Keratinocyte (primary cell): ENCODE measurements around the gene NKX3-2. TPM values are rescaled to one million over a fixed set of nuclear protein-coding genes. Genes with fewer than 3 reads are reported as not detected.
A peak's percentile ranks its signal among the peaks of the same experiment; 100 is the strongest.

Experiments used
- DNase-seq: peaks from one replicate; pipeline ENCODE4 v3.0.0-alpha.2; 2011; ENCODE audit warnings: low read depth, missing footprints, low spot score
- FAIRE-seq: peaks from 2 replicates; lab custom pipeline; 2011; peaks lifted over from hg19 to GRCh38; lab: Jason Lieb, UNC
- H2AFZ ChIP-seq: 2 replicates; pipeline ENCODE4 v1.6.0; 2012; ENCODE audit warnings: low read length, control low read depth, inconsistent platforms; ENCODE audit not compliant: control insufficient read depth
- H3K27ac ChIP-seq: 2 replicates; pipeline ENCODE4 v1.5.1; 2011; ENCODE audit warnings: low read length; ENCODE audit not compliant: control insufficient read depth, insufficient read depth
- H3K27me3 ChIP-seq: 3 replicates; pipeline ENCODE4 v1.6.0; 2011; ENCODE audit warnings: low read length; ENCODE audit not compliant: control insufficient read depth, insufficient read depth; ENCODE audit errors: extremely low read depth
- H3K36me3 ChIP-seq, 2 experiments: 2 replicates in 1 of 2; 3 replicates in 1 of 2; pipeline ENCODE4 v1.5.1; 2011; ENCODE audit warnings: low read length in 2 of 2, mild to moderate bottlenecking in 1 of 2; ENCODE audit not compliant: control insufficient read depth in 2 of 2, insufficient read depth in 2 of 2; ENCODE audit errors: extremely low read depth in 1 of 2
- H3K4me1 ChIP-seq: 3 replicates; pipeline ENCODE4 v1.5.1; 2011; ENCODE audit warnings: low read length; ENCODE audit not compliant: control insufficient read depth, insufficient read depth; ENCODE audit errors: extremely low read depth
- H3K4me2 ChIP-seq: 3 replicates; pipeline ENCODE4 v1.6.0; 2011; ENCODE audit warnings: low read depth, low read length; ENCODE audit not compliant: control insufficient read depth, insufficient read depth; ENCODE audit errors: extremely low read depth
- H3K4me3 ChIP-seq, 3 experiments: fragments of 200-600 bp in 1 of 3; sonication (generic) in 1 of 3; 2 replicates in 2 of 3; 3 replicates in 1 of 3; pipeline ENCODE4 v1.5.1; 2011 to 2016; ENCODE audit warnings: low read length in 3 of 3, mild to moderate bottlenecking in 3 of 3, control low read depth in 2 of 3, inconsistent platforms in 1 of 3, low read depth in 1 of 3, mixed read lengths in 1 of 3, mixed run types in 1 of 3, moderate library complexity in 1 of 3; ENCODE audit not compliant: control insufficient read depth in 2 of 3, insufficient read depth in 2 of 3; ENCODE audit errors: extremely low read depth in 1 of 3
- H3K79me2 ChIP-seq: 2 replicates; pipeline ENCODE4 v1.6.0; 2012; ENCODE audit warnings: low read length; ENCODE audit not compliant: control insufficient read depth, insufficient read depth
- H3K9ac ChIP-seq: 3 replicates; pipeline ENCODE4 v1.6.0; 2011; ENCODE audit warnings: low read length; ENCODE audit not compliant: control insufficient read depth, insufficient read depth; ENCODE audit errors: extremely low read depth
- H3K9me1 ChIP-seq: 3 replicates; pipeline ENCODE4 v1.6.0; 2011; ENCODE audit warnings: low read length; ENCODE audit not compliant: control insufficient read depth, insufficient read depth; ENCODE audit errors: extremely low read depth
- H3K9me3 ChIP-seq: 2 replicates; pipeline ENCODE4 v1.5.1; 2012; ENCODE audit warnings: low read depth, low read length; ENCODE audit not compliant: control insufficient read depth
- H4K20me1 ChIP-seq: 3 replicates; pipeline ENCODE4 v1.6.0; 2011; ENCODE audit warnings: low read length; ENCODE audit not compliant: control insufficient read depth, insufficient read depth; ENCODE audit errors: extremely low read depth
- CTCF ChIP-seq, 3 experiments: IDR thresholded peaks in 1 of 3; conservative IDR thresholded peaks in 1 of 3; optimal IDR thresholded peaks in 1 of 3; 2 replicates in 2 of 3; 3 replicates in 1 of 3; pipeline versions ENCODE3 to v1.5.1; 2011; ENCODE audit warnings: low read length in 3 of 3, mild to moderate bottlenecking in 3 of 3, moderate library complexity in 2 of 3, control low read depth in 1 of 3, inconsistent platforms in 1 of 3; ENCODE audit not compliant: insufficient read depth in 2 of 3; ENCODE audit errors: extremely low read depth in 1 of 3
- EZH2 ChIP-seq: IDR thresholded peaks from one replicate; pipeline ENCODE4 v1.6.1; 2012; ENCODE audit warnings: inconsistent platforms, mild to moderate bottlenecking, low read length, moderate library complexity
- dilution Hi-C: fragments of 300-500 bp; cut with MboI; formaldehyde crosslinking; loops from one replicate; pipeline ENCODE4 v1.7.0; 2020; ENCODE audit warnings: low sequenced_read_pairs; ENCODE audit not compliant: extremely low pct_ligation_motif_present
- polyA plus RNA-seq, 5 experiments: library from polyadenylated mRNA; depleted of rRNA in 3 of 5; stranded (reverse) in 3 of 5; stranded (forward) in 1 of 5; unstranded in 1 of 5; fragments of >200 nt; gene quantifications; 1 replicate in 1 of 5; 2 replicates in 3 of 5; 3 replicates in 1 of 5; pipeline versions ENCODE4 v1.2.1 to v1.2.3, GENCODE V29; 2011 to 2012; ENCODE audit warnings: missing spikeins in 2 of 5, low read depth in 1 of 5, low replicate concordance in 1 of 5

The NKX3-2 gene
- polyA plus RNA-seq, 1 donor (not counting 4 experiments of a cell fraction or from before 2014, with no cell fraction given) = 0.04 TPM

- FAIRE-seq (peak; percentile 85), DNase-seq (peak; percentile 45)
- no peak overlapping the region for H3K27ac ChIP-seq
- TF ChIP-seq CTCF (optimal IDR thresholded peaks at IDR 0.05 in 1 of 3, IDR thresholded peaks at IDR 0.05 in 1 of 3, conservative IDR thresholded peaks at IDR 0.05 in 1 of 3; ENCODE audit: extremely low read depth in 1 of 3, insufficient read depth in 2 of 3, low read length in 3 of 3) (peak in 2 of 3 experiments; percentile 84 to 85), EZH2 (no peak)
- H3K9me3 ChIP-seq = no peaks in the 10 kb centered on the region
- H3K4me1 ChIP-seq = peaks cover 16% of the 10 kb centered on the region
- H3K9me1 ChIP-seq = no peaks in the 10 kb centered on the region
- H3K27me3 ChIP-seq = peaks cover 29% of the 10 kb centered on the region
- peak overlapping the region; percentile 29 for H3K9ac ChIP-seq
- H2AFZ ChIP-seq = peak overlapping the region; percentile 93
- H3K79me2 ChIP-seq = no peaks in the 10 kb centered on the region
- H3K36me3 ChIP-seq = no peaks in the 10 kb centered on the region
- H4K20me1 ChIP-seq = no peaks in the 10 kb centered on the region
- dilution Hi-C loops = no loop called here
- H3K4me3 ChIP-seq = peak overlapping the region; percentile 29 to 70 (median 53)
- H3K4me2 ChIP-seq = peak overlapping the region; percentile 83
These were observed 4.8 kb upstream of the NKX3-2 start for GRCh38 chr4:13548984-13549546.

- no peak for FAIRE-seq
These were observed 4.0 kb upstream of the NKX3-2 start for GRCh38 chr4:13548059-13548983.

More at GRCh38 chr4:13548059-13548983, 4.0 kb upstream of the NKX3-2 start:
- Histone ChIP-seq H3K4me2 (peak overlapping the region; percentile 83), H3K4me3 (peak overlapping the region in 1 of 3 experiments; percentile 11), H3K27me3 (peaks cover 36% of the 10 kb centered on the region), H3K9me1 (no peaks in the 10 kb centered on the region), H3K9ac (no peak overlapping the region), H3K36me3 (no peaks in the 10 kb centered on the region), H3K4me1 (peaks cover 16% of the 10 kb centered on the region), H3K79me2 (no peaks in the 10 kb centered on the region), H3K9me3 (peaks cover 1% of the 10 kb centered on the region), H3K27ac (no peak overlapping the region), H4K20me1 (no peaks in the 10 kb centered on the region), H2AFZ (no peak overlapping the region)
- no peak for DNase-seq
- TF ChIP-seq EZH2 = no peak
- TF ChIP-seq CTCF (optimal IDR thresholded peaks at IDR 0.05 in 1 of 3, IDR thresholded peaks at IDR 0.05 in 1 of 3, conservative IDR thresholded peaks at IDR 0.05 in 1 of 3; ENCODE audit: extremely low read depth in 1 of 3, insufficient read depth in 2 of 3, low read length in 3 of 3) = no peak
- dilution Hi-C loops = no loop called here
